IMR-90 (cell line): Measurements from ENCODE around the gene C11orf21. TPM values are rescaled to one million over a fixed set of nuclear protein-coding genes. Genes with fewer than 3 reads are reported as not detected.

Experiments
- ATAC-seq: fragments of 200-7000 bp; cut with Tn5 transposase; 2 replicates; pipeline ENCODE4 v1.9.1; 2020; ENCODE audit warnings: low read depth, mild to moderate bottlenecking, moderate library complexity
- BruUV-seq: library from RNA; stranded (reverse); fragments of 400-500 nt; replicated peaks from 2 replicates; lab custom pipeline; 2021; lab: Mats Ljungman, UMichigan
- CTCF ChIA-PET: fragments of 300-600 bp; formaldehyde crosslinking; extraction: SDS; loops from one replicate; lab custom pipeline; 2021; ENCODE audit warnings: antibody characterized with exemption; lab: Yijun Ruan, JAX
- POLR2A ChIA-PET: fragments of 300-600 bp; sonication (Branson Sonifier 250); formaldehyde crosslinking; loops from one replicate; lab custom pipeline; 2022; ENCODE audit warnings: antibody characterized with exemption; ENCODE audit not compliant: unreplicated experiment; lab: Charles Lee
- DNase-seq: peaks from one replicate; pipeline ENCODE4 v3.0.0; 2013
- H2AFZ ChIP-seq: replicated peaks from 2 replicates; pipeline ENCODE3; 2013; ENCODE audit warnings: low read length, mild to moderate bottlenecking; ENCODE audit not compliant: poor library complexity
- H2AK5ac ChIP-seq: 2 replicates; pipeline ENCODE4 v1.6.1; 2013; ENCODE audit warnings: low read depth, low read length, inconsistent platforms
- H2AK9ac ChIP-seq: replicated peaks from 2 replicates; pipeline ENCODE3; 2013; ENCODE audit warnings: mild to moderate bottlenecking, low read depth, low read length, moderate library complexity; ENCODE audit not compliant: poor library complexity
- H2BK120ac ChIP-seq: 2 replicates; pipeline ENCODE4 v1.6.1; 2013; ENCODE audit warnings: low read depth, low read length, inconsistent platforms
- H2BK15ac ChIP-seq: 3 replicates; pipeline ENCODE4 v1.6.1; 2013; ENCODE audit warnings: low read depth, low read length, inconsistent platforms
- H2BK20ac ChIP-seq: 2 replicates; pipeline ENCODE4 v1.6.1; 2013; ENCODE audit warnings: low read depth, mild to moderate bottlenecking, inconsistent platforms, low read length, moderate library complexity
- H2BK5ac ChIP-seq: 2 replicates; pipeline ENCODE4 v1.6.1; 2013; ENCODE audit warnings: mild to moderate bottlenecking, low read depth, low read length, inconsistent platforms; ENCODE audit not compliant: poor library complexity, severe bottlenecking
- H3K14ac ChIP-seq: replicated peaks from 2 replicates; pipeline ENCODE4 v1.6.1; 2013; ENCODE audit warnings: low read depth, low read length, inconsistent platforms
- H3K18ac ChIP-seq: 2 replicates; pipeline ENCODE4 v1.6.1; 2013; ENCODE audit warnings: low read depth, low read length, control low read depth
- H3K23ac ChIP-seq: 2 replicates; pipeline ENCODE4 v1.6.1; 2013; ENCODE audit warnings: low read depth, low read length, inconsistent platforms
- H3K27ac ChIP-seq: 2 replicates; pipeline ENCODE4 v1.5.1; 2013; ENCODE audit warnings: mild to moderate bottlenecking, control low read depth, low read length; ENCODE audit not compliant: insufficient read depth
- H3K27me3 ChIP-seq: 2 replicates; pipeline ENCODE4 v1.6.1; 2013; ENCODE audit warnings: low read length; ENCODE audit not compliant: control insufficient read depth, insufficient read depth
- H3K36me3 ChIP-seq: 2 replicates; pipeline ENCODE4 v1.6.1; 2013; ENCODE audit warnings: low read length, mixed read lengths; ENCODE audit not compliant: control insufficient read depth, insufficient read depth
- H3K4ac ChIP-seq: 2 replicates; pipeline ENCODE4 v1.6.1; 2013; ENCODE audit warnings: low read depth, low read length, inconsistent platforms
- H3K4me1 ChIP-seq: 2 replicates; pipeline ENCODE4 v1.6.1; 2013; ENCODE audit warnings: low read length, mixed read lengths; ENCODE audit not compliant: control insufficient read depth, insufficient read depth
- H3K4me2 ChIP-seq: 2 replicates; pipeline ENCODE4 v1.6.1; 2013; ENCODE audit warnings: low read depth, mild to moderate bottlenecking, control low read depth, low read length, moderate library complexity
- H3K4me3 ChIP-seq: 2 replicates; pipeline ENCODE4 v1.5.1; 2013; ENCODE audit warnings: low read depth, mild to moderate bottlenecking, control low read depth, low read length, moderate library complexity; ENCODE audit not compliant: insufficient read depth
- H3K56ac ChIP-seq: 2 replicates; pipeline ENCODE4 v1.6.1; 2013; ENCODE audit warnings: low read length, inconsistent platforms; ENCODE audit not compliant: insufficient read depth; ENCODE audit errors: extremely low read depth
- H3K79me1 ChIP-seq, 2 experiments: 2 replicates each; pipeline ENCODE4 v1.6.1; 2013; ENCODE audit warnings: low read length in 2 of 2, inconsistent platforms in 1 of 2, low read depth in 1 of 2
- H3K9ac ChIP-seq: 2 replicates; pipeline ENCODE4 v1.6.1; 2013; ENCODE audit warnings: low read depth, low read length, control low read depth
- H3K9me1 ChIP-seq: 2 replicates; pipeline ENCODE4 v1.6.1; 2013; ENCODE audit warnings: low read length, inconsistent platforms; ENCODE audit not compliant: insufficient read depth
- H3K9me3 ChIP-seq: 2 replicates; pipeline ENCODE4 v1.6.1; 2013; ENCODE audit warnings: low read length; ENCODE audit not compliant: control insufficient read depth, insufficient read depth
- H4K20me1 ChIP-seq: 2 replicates; pipeline ENCODE4 v1.6.1; 2013; ENCODE audit warnings: low read length, inconsistent platforms; ENCODE audit not compliant: insufficient read depth
- H4K5ac ChIP-seq: 2 replicates; pipeline ENCODE4 v1.6.1; 2013; ENCODE audit warnings: mild to moderate bottlenecking, low read depth, low read length, control low read depth
- H4K8ac ChIP-seq, 2 experiments: 2 replicates each; pipeline ENCODE4 v1.6.1; 2013; ENCODE audit warnings: low read depth in 2 of 2, low read length in 2 of 2, control low read depth in 1 of 2, inconsistent platforms in 1 of 2
- H4K91ac ChIP-seq: 2 replicates; pipeline ENCODE4 v1.6.1; 2013; ENCODE audit warnings: low read depth, low read length, inconsistent platforms; ENCODE audit not compliant: insufficient read depth
- BHLHE40 ChIP-seq: fragments of 150-350 bp; IDR thresholded peaks from 2 replicates; pipeline ENCODE4 v1.6.1; 2016; ENCODE audit warnings: mild to moderate bottlenecking, low read depth, low read length
- CEBPB ChIP-seq: IDR thresholded peaks from 2 replicates; pipeline ENCODE4 v1.6.1; 2012; ENCODE audit warnings: low read depth, low read length, improper control_type of control experiment
- CHD1 ChIP-seq: IDR thresholded peaks from 2 replicates; pipeline ENCODE4 v1.6.1; 2012; ENCODE audit warnings: low read depth, low read length, improper control_type of control experiment
- FOS ChIP-seq: fragments of 150-350 bp; IDR thresholded peaks from 2 replicates; pipeline ENCODE4 v1.6.1; 2016; ENCODE audit warnings: low read depth, low read length
- POLR2A ChIP-seq: IDR thresholded peaks from 2 replicates; pipeline ENCODE4 v1.6.1; 2012; ENCODE audit warnings: mild to moderate bottlenecking, low read depth, low read length
- RAD21 ChIP-seq: IDR thresholded peaks from 2 replicates; pipeline ENCODE4 v1.6.1; 2012; ENCODE audit warnings: low read length, improper control_type of control experiment
- RCOR1 ChIP-seq: IDR thresholded peaks from 2 replicates; pipeline ENCODE4 v1.6.1; 2012; ENCODE audit warnings: mild to moderate bottlenecking, low read length, improper control_type of control experiment; ENCODE audit not compliant: insufficient replicate concordance
- RFX5 ChIP-seq: IDR thresholded peaks from 2 replicates; pipeline ENCODE4 v1.8.0; 2012; ENCODE audit warnings: low read depth, mild to moderate bottlenecking, low read length, moderate library complexity
- SMC3 ChIP-seq: fragments of 150-350 bp; IDR thresholded peaks from 2 replicates; pipeline ENCODE4 v1.6.1; 2016; ENCODE audit warnings: low read depth, mild to moderate bottlenecking, antibody characterized with exemption, low read length, moderate library complexity
- WGBS, 2 experiments: methylation state at CpG; one replicate each; pipeline versions ENCODE4 v1.1.5 to v1.1.7; 2013; ENCODE audit warnings: missing lambda C conversion rate in 2 of 2; ENCODE audit not compliant: insufficient read length in 1 of 2; ENCODE audit errors: extremely low coverage in 2 of 2; 5-methylcytosine and 5-hydroxymethylcytosine counted together
- dilution Hi-C: fragments of 300-500 bp; cut with HindIII; formaldehyde crosslinking; loops from one replicate; pipeline ENCODE4 v1.14.3; 2018; ENCODE audit warnings: low sequenced_read_pairs; ENCODE audit not compliant: unreplicated experiment
- in situ Hi-C: fragments of 300-500 bp; cut with MboI; formaldehyde crosslinking; loops from 3 replicates; pipeline ENCODE4 v1.14.3; 2019; ENCODE audit warnings: low sequenced_read_pairs, inconsistent platforms, mixed read lengths
- intact Hi-C: fragments of 100-400 bp; cut with micrococcal nuclease; formaldehyde crosslinking; loops from 2 replicates; pipeline ENCODE4 v1.10.0; 2022
- polyA plus RNA-seq, 3 experiments: library from polyadenylated mRNA; depleted of rRNA; stranded (reverse); fragments of >200 nt; gene quantifications; 2 replicates each; pipeline ENCODE4 v1.2.3, GENCODE V29; 2012; ENCODE audit warnings: low replicate concordance in 1 of 3
- total RNA-seq: library from RNA; depleted of rRNA; stranded (reverse); fragments of >200 nt; gene quantifications from 2 replicates; pipeline ENCODE4 v1.2.3, GENCODE V29; 2012
- TF ChIP-seq, protein P1 (sequence below): conservative IDR thresholded peaks from 2 replicates; pipeline ENCODE4 v1.5.1; 2012; ENCODE audit warnings: mild to moderate bottlenecking, low read depth, low read length, improper control_type of control experiment

Gene C11orf21
- total and polyA plus RNA-seq, 2 of the 4 experiments (the other 2 are of a cell fraction), result not detected

DNA sequence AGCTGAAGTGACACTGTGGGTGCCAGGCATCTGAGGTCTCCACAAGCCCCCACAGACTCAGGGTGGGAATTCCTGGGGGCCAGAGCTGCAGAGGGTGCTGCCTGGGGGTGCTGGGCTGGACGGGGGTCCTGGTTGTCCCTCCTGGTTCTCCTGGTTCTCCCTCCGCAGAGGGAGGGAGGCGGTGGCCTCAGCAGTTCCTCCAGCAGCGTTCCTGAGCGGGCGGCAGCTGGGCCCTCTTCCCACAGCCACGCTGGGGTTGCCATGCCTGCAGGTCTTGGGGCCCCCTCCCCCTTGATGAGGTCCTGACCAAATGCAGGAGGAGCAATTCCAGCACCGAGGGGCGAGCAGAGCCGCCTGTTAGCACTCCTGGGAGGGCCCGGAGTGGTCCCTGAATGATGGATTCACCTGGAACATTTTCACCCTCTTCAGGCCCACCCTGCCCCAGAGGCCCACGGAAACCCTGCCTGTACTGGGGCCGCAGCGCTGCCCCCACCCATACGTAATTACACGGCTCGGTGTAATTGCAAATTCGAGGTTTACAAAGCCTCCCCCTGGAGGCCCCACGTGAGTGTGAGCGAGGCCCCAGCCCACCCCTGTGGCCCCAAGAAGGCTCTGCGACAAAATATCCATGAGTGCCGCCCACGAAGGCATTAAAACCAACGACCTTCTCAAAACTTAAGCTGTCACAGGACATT, 635 bp downstream of the C11orf21 start:
- H2BK5ac ChIP-seq, result no peak overlapping the region
- H3K9me1 ChIP-seq, result peaks cover 6% of the 10 kb centered on the region
- H3K56ac ChIP-seq, result no peak overlapping the region
- no peaks in the 10 kb centered on the region for H3K79me1 ChIP-seq
- ATAC-seq, result no peak
- H2AK9ac ChIP-seq, result peak overlapping the region; percentile 50
- H2BK120ac ChIP-seq, result no peak overlapping the region
- dilution Hi-C loops (no loop called here), in situ Hi-C loops (no loop called here), intact Hi-C loops (no loop called here)
- peaks cover 13% of the 10 kb centered on the region; the same call in 1 of the 2 replicates for H3K27me3 ChIP-seq
- POLR2A ChIA-PET, result no interaction called here
- BruUV-seq, result no TSS peak
- no peak overlapping the region for H3K27ac ChIP-seq
- no peak overlapping the region for H3K9ac ChIP-seq
- no peak overlapping the region for H3K4me2 ChIP-seq
- no peak overlapping the region for H2BK15ac ChIP-seq
- WGBS, 2 experiments, result 71% methylated on average over 12 of the region's 24 CpGs; no CpG with 5 or more reads in 1 of the 2 experiments
- H3K4ac ChIP-seq, result no peak overlapping the region
- H4K8ac ChIP-seq, result no peak overlapping the region
- H3K14ac ChIP-seq, result no peak overlapping the region
- no peak overlapping the region for H2BK20ac ChIP-seq
- no peaks in the 10 kb centered on the region for H3K9me3 ChIP-seq
- no peak overlapping the region for H4K91ac ChIP-seq
- H3K4me1 ChIP-seq, result peaks cover 7% of the 10 kb centered on the region
- no peak overlapping the region for H3K4me3 ChIP-seq
- TF ChIP-seq RAD21 (no peak), POLR2A (no peak), FOS (no peak), BHLHE40 (no peak), RCOR1 (no peak), CHD1 (no peak), RFX5 (no peak), SMC3 (no peak), CEBPB (no peak)
- TF ChIP-seq, protein P1, sequence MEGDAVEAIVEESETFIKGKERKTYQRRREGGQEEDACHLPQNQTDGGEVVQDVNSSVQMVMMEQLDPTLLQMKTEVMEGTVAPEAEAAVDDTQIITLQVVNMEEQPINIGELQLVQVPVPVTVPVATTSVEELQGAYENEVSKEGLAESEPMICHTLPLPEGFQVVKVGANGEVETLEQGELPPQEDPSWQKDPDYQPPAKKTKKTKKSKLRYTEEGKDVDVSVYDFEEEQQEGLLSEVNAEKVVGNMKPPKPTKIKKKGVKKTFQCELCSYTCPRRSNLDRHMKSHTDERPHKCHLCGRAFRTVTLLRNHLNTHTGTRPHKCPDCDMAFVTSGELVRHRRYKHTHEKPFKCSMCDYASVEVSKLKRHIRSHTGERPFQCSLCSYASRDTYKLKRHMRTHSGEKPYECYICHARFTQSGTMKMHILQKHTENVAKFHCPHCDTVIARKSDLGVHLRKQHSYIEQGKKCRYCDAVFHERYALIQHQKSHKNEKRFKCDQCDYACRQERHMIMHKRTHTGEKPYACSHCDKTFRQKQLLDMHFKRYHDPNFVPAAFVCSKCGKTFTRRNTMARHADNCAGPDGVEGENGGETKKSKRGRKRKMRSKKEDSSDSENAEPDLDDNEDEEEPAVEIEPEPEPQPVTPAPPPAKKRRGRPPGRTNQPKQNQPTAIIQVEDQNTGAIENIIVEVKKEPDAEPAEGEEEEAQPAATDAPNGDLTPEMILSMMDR, result no peak
- H3K36me3 ChIP-seq, result no peaks in the 10 kb centered on the region
- H2AK5ac ChIP-seq, result no peak overlapping the region
- H4K5ac ChIP-seq, result no peak overlapping the region
- H4K20me1 ChIP-seq, result peaks cover 3% of the 10 kb centered on the region; the same call in 1 of the 2 replicates
- H3K18ac ChIP-seq, result no peak overlapping the region
- no peak for DNase-seq
- H3K23ac ChIP-seq, result no peak overlapping the region
- CTCF ChIA-PET, result interaction anchor here (1.7 kb wide), 1 partner anchor 118 kb away, joined by 5 read pairs; no protein-coding TSS in a partner anchor
- no peak overlapping the region for H2AFZ ChIP-seq
